Measurements from ENCODE around the gene XYLT1.
A peak's percentile ranks its signal among the peaks of the same experiment; 100 is the strongest.

GRCh38 chr16:17053536-17054160, 417.1 kb downstream of the XYLT1 start:
- peak; percentile 63 for TF ChIP-seq CTCF (IDR thresholded peaks at IDR 0.05; ENCODE audit: low read depth, low read length)
- no peak for TF ChIP-seq EZH2phosphoT487 (IDR thresholded peaks at IDR 0.05; ENCODE audit: low read depth)

Measured in OCI-LY3 (cell line).